Measurements from ENCODE around the gene SLC27A4. TPM values are rescaled to one million over a fixed set of nuclear protein-coding genes. Genes with fewer than 3 reads are reported as not detected.

SLC27A4 gene
- total RNA-seq, 2 donors from 2014 or later = 8.2 to 8.3 TPM

- no peaks in the 10 kb centered on the region for H3K27me3 Mint-ChIP-seq
- no peaks in the 10 kb centered on the region for H3K9me3 ChIP-seq (ENCODE audit: control insufficient read depth, low read length, poor library complexity, severe bottlenecking)
- H3K4me1 Mint-ChIP-seq = no peaks in the 10 kb centered on the region
- ATAC-seq (no peak), DNase-seq (no peak)
- no peak overlapping the region for H3K27ac Mint-ChIP-seq
- H3K36me3 Mint-ChIP-seq (ENCODE audit: low read depth) = peaks cover 2% of the 10 kb centered on the region
- no peak overlapping the region for H3K4me3 Mint-ChIP-seq
Measured at GRCh38 chr9:128316421-128316820, 23.9 kb upstream of the SLC27A4 start.

GRCh38 chr9:128317629-128318028 is 22.7 kb upstream of the SLC27A4 start:
- Mint-ChIP-seq H3K4me3 (no peak overlapping the region), H3K27ac (peak overlapping the region; percentile 27), H3K36me3 (ENCODE audit: low read depth) (peaks cover 4% of the 10 kb centered on the region), H3K4me1 (peaks cover 9% of the 10 kb centered on the region), H3K27me3 (no peaks in the 10 kb centered on the region)
- DNase-seq (no peak), ATAC-seq (no peak)
- H3K9me3 ChIP-seq (ENCODE audit: control insufficient read depth, low read length, poor library complexity, severe bottlenecking) = no peaks in the 10 kb centered on the region

GRCh38 chr9:128321343-128321742 is 19.0 kb upstream of the SLC27A4 start:
- DNase-seq (no peak), ATAC-seq (no peak)
- H3K9me3 ChIP-seq (ENCODE audit: control insufficient read depth, low read length, poor library complexity, severe bottlenecking) = no peaks in the 10 kb centered on the region
- peak overlapping the region; percentile 95 for H3K27ac Mint-ChIP-seq
- peak overlapping the region; percentile 94 for H3K4me3 Mint-ChIP-seq
- H3K27me3 Mint-ChIP-seq = no peaks in the 10 kb centered on the region
- peaks cover 21% of the 10 kb centered on the region for H3K4me1 Mint-ChIP-seq
- peaks cover 4% of the 10 kb centered on the region for H3K36me3 Mint-ChIP-seq (ENCODE audit: low read depth)

GRCh38 chr9:128321879-128322403 is 18.4 kb upstream of the SLC27A4 start:
- peaks cover 4% of the 10 kb centered on the region for H3K36me3 Mint-ChIP-seq (ENCODE audit: low read depth)
- H3K9me3 ChIP-seq (ENCODE audit: control insufficient read depth, low read length, poor library complexity, severe bottlenecking) = no peaks in the 10 kb centered on the region
- peak overlapping the region; percentile 94 for H3K4me3 Mint-ChIP-seq
- no peak for DNase-seq
- H3K27me3 Mint-ChIP-seq = no peaks in the 10 kb centered on the region
- peaks cover 21% of the 10 kb centered on the region for H3K4me1 Mint-ChIP-seq
- no peak for ATAC-seq
- H3K27ac Mint-ChIP-seq = peak overlapping the region; percentile 95

- Mint-ChIP-seq H3K27ac (peak within 1 kb of the TSS; percentile 95), H3K36me3 (ENCODE audit: low read depth) (peaks cover 2% of the 10 kb centered on the region)
- ATAC-seq = peak; percentile 90
Measured at GRCh38 chr9:128322404-128323211, 17.7 kb upstream of the SLC27A4 start, which contains the start of the genes COQ4 and TRUB2. TSS of gene COQ4 (plus strand) at chr9:128322839. CDS start at chr9:128322859, 20 bp downstream. TSS of gene TRUB2 (minus strand) at chr9:128322447. CDS start at chr9:128322408, 39 bp downstream.

GRCh38 chr9:128323212-128323730 is 17.1 kb upstream of the SLC27A4 start:
- Mint-ChIP-seq H3K4me1 (peaks cover 26% of the 10 kb centered on the region), H3K36me3 (ENCODE audit: low read depth) (peaks cover 2% of the 10 kb centered on the region), H3K27me3 (no peaks in the 10 kb centered on the region), H3K27ac (peak overlapping the region; percentile 95), H3K4me3 (peak overlapping the region; percentile 94)
- no peak for ATAC-seq
- no peaks in the 10 kb centered on the region for H3K9me3 ChIP-seq (ENCODE audit: control insufficient read depth, low read length, poor library complexity, severe bottlenecking)
- no peak for DNase-seq

More at GRCh38 chr9:128322404-128323211, 17.7 kb upstream of the SLC27A4 start, which contains the start of the genes COQ4 and TRUB2:
- Mint-ChIP-seq H3K27me3 (no peaks in the 10 kb centered on the region), H3K4me3 (peak within 1 kb of the TSS; percentile 94), H3K4me1 (peaks cover 22% of the 10 kb centered on the region)
- peak; percentile 85 to 88 (median 87) for DNase-seq
- no peaks in the 10 kb centered on the region for H3K9me3 ChIP-seq (ENCODE audit: control insufficient read depth, low read length, poor library complexity, severe bottlenecking)

GRCh38 chr9:128323791-128324190 is 16.5 kb upstream of the SLC27A4 start:
- peak overlapping the region; percentile 95 for H3K27ac Mint-ChIP-seq
- no peaks in the 10 kb centered on the region for H3K27me3 Mint-ChIP-seq

GRCh38 chr9:128324401-128324800 is 15.9 kb upstream of the SLC27A4 start:
- DNase-seq (no peak), ATAC-seq (no peak)
- no peaks in the 10 kb centered on the region for H3K9me3 ChIP-seq (ENCODE audit: control insufficient read depth, low read length, poor library complexity, severe bottlenecking)
- peak overlapping the region; percentile 19 for H3K4me3 Mint-ChIP-seq
- peaks cover 26% of the 10 kb centered on the region for H3K4me1 Mint-ChIP-seq
- H3K27me3 Mint-ChIP-seq = no peaks in the 10 kb centered on the region
- H3K36me3 Mint-ChIP-seq (ENCODE audit: low read depth) = peaks cover 2% of the 10 kb centered on the region
- H3K27ac Mint-ChIP-seq = no peak overlapping the region

More at GRCh38 chr9:128323791-128324190, 16.5 kb upstream of the SLC27A4 start:
- H3K9me3 ChIP-seq (ENCODE audit: control insufficient read depth, low read length, poor library complexity, severe bottlenecking) = no peaks in the 10 kb centered on the region
- peaks cover 26% of the 10 kb centered on the region for H3K4me1 Mint-ChIP-seq
- peaks cover 2% of the 10 kb centered on the region for H3K36me3 Mint-ChIP-seq (ENCODE audit: low read depth)
- no peak for DNase-seq
- peak overlapping the region; percentile 94 for H3K4me3 Mint-ChIP-seq
- no peak for ATAC-seq

GRCh38 chr9:128325629-128326028 is 14.7 kb upstream of the SLC27A4 start:
- Mint-ChIP-seq H3K27ac (peak overlapping the region; percentile 24), H3K4me3 (no peak overlapping the region), H3K4me1 (peaks cover 26% of the 10 kb centered on the region), H3K27me3 (no peaks in the 10 kb centered on the region), H3K36me3 (ENCODE audit: low read depth) (peaks cover 2% of the 10 kb centered on the region)
- DNase-seq (no peak), ATAC-seq (no peak)
- no peaks in the 10 kb centered on the region for H3K9me3 ChIP-seq (ENCODE audit: control insufficient read depth, low read length, poor library complexity, severe bottlenecking)

GRCh38 chr9:128333451-128333869 is 6.9 kb upstream of the SLC27A4 start:
- no peaks in the 10 kb centered on the region for H3K9me3 ChIP-seq (ENCODE audit: control insufficient read depth, low read length, poor library complexity, severe bottlenecking)
- ATAC-seq (no peak), DNase-seq (no peak)
- no peaks in the 10 kb centered on the region for H3K4me1 Mint-ChIP-seq
- H3K4me3 Mint-ChIP-seq = no peak overlapping the region
- no peaks in the 10 kb centered on the region for H3K36me3 Mint-ChIP-seq (ENCODE audit: low read depth)
- H3K27me3 Mint-ChIP-seq = no peaks in the 10 kb centered on the region
- H3K27ac Mint-ChIP-seq = no peak overlapping the region

GRCh38 chr9:128335161-128335560 is 5.2 kb upstream of the SLC27A4 start:
- no peaks in the 10 kb centered on the region for H3K9me3 ChIP-seq (ENCODE audit: control insufficient read depth, low read length, poor library complexity, severe bottlenecking)
- Mint-ChIP-seq H3K4me3 (no peak overlapping the region), H3K4me1 (no peaks in the 10 kb centered on the region), H3K27ac (no peak overlapping the region), H3K27me3 (no peaks in the 10 kb centered on the region), H3K36me3 (ENCODE audit: low read depth) (no peaks in the 10 kb centered on the region)
- no peak for DNase-seq
- no peak for ATAC-seq

GRCh38 chr9:128335914-128336313 is 4.4 kb upstream of the SLC27A4 start:
- Mint-ChIP-seq H3K27ac (no peak overlapping the region), H3K27me3 (no peaks in the 10 kb centered on the region), H3K4me3 (no peak overlapping the region), H3K36me3 (ENCODE audit: low read depth) (no peaks in the 10 kb centered on the region), H3K4me1 (no peaks in the 10 kb centered on the region)
- H3K9me3 ChIP-seq (ENCODE audit: control insufficient read depth, low read length, poor library complexity, severe bottlenecking) = no peaks in the 10 kb centered on the region
- ATAC-seq (no peak), DNase-seq (no peak)

- Mint-ChIP-seq H3K27ac (no peak overlapping the region), H3K4me1 (peaks cover 5% of the 10 kb centered on the region), H3K36me3 (ENCODE audit: low read depth) (no peaks in the 10 kb centered on the region), H3K4me3 (no peak overlapping the region), H3K27me3 (no peaks in the 10 kb centered on the region)
- no peaks in the 10 kb centered on the region for H3K9me3 ChIP-seq (ENCODE audit: control insufficient read depth, low read length, poor library complexity, severe bottlenecking)
- no peak for DNase-seq
- ATAC-seq = no peak
Measured at GRCh38 chr9:128337936-128338335, 2.4 kb upstream of the SLC27A4 start.

All from T-helper 17 cell (primary cell).